Nephron (organoid): ENCODE data around the gene NFS1.

Experiments
- H3K27ac Mint-ChIP-seq, 3 experiments: 2 replicates each; pipeline ENCODE4 v1.8.0; 2020; ENCODE audit warnings: mixed read lengths in 3 of 3, mild to moderate bottlenecking in 2 of 3, moderate library complexity in 1 of 3
- H3K27me3 Mint-ChIP-seq: 2 replicates; pipeline ENCODE4 v1.8.0; 2021; ENCODE audit warnings: low read depth, mild to moderate bottlenecking, moderate library complexity, mixed read lengths
- H3K36me3 Mint-ChIP-seq: 2 replicates; pipeline ENCODE4 v1.8.0; 2020; ENCODE audit warnings: low read depth, mixed read lengths
- H3K4me1 Mint-ChIP-seq: 2 replicates; pipeline ENCODE4 v1.8.0; 2020; ENCODE audit warnings: mixed read lengths
- H3K4me3 Mint-ChIP-seq, 3 experiments: 2 replicates each; pipeline ENCODE4 v1.8.0; 2020; ENCODE audit warnings: mild to moderate bottlenecking in 3 of 3, mixed read lengths in 3 of 3, moderate library complexity in 2 of 3
- H3K9me3 Mint-ChIP-seq: 2 replicates; pipeline ENCODE4 v1.8.0; 2020; ENCODE audit warnings: mixed read lengths
- TF ChIP-seq, protein P1 (sequence below), 3 experiments: fragments of 200-600 bp; sonication (generic); IDR thresholded peaks; one replicate each; pipeline ENCODE4 v1.5.0; 2021; ENCODE audit warnings: antibody characterized with exemption in 3 of 3; ENCODE audit not compliant: unreplicated experiment in 3 of 3

Gene NFS1

DNA sequence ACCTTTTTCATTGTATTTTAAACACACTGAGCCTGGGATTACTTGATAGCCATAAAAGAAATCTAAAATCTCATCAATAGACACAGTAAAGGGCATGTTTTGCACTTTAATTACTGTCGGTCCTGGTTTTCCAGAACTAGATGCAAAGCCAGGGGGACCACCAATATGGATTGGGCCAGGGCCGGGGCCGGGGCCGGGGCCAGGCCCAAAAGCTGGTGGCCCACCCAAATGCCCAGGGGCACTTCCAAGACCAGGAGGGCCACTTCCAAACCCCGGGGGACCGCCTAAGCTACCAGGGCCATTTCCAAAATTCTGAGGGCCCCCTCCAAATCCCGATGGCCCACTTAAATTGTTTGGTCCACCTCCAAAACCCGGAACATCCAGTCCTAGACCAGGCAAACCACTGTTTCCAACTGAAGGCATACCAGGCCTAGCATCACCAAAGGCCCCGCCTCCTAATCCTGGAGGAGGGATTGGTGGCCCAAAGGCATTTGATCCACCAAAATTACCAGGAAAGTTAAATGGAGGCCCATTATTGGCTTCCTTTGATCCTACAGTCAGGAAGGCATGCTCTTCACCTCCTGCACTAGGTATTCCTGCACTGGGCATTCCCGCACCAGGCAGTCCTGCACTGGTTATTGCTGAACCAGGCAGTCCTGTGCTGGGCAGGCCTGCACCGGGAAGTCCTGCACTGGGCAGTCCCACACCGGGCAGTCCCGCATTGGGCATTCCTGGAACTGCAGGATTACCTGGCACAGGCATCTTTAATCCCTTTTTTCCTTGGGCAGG, 46.3 kb downstream of the NFS1 start:
- H3K4me3 Mint-ChIP-seq, result no peak overlapping the region

DNA sequence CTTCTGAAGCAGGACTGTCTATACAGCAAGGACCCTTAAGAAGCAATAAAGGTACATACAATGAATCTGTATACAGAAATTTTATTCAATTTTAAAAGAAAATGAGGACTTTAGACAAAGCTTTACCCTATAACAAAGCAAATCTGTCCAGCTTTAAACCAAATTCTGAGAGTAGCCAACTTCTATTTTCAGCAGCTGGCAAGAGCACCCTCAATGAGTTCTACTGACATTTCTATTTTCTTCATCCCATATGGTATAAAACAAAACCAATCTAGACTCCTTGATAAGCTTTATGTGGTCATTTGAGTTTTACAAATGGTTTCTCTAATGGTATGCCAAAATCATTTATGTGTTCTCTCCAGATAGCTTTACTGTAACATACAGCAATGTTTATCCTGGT, 47.2 kb downstream of the NFS1 start:
- Mint-ChIP-seq H3K27me3 (no peaks in the 10 kb centered on the region), H3K27ac (no peak overlapping the region), H3K4me1 (peaks cover 5% of the 10 kb centered on the region), H3K4me3 (no peak overlapping the region), H3K36me3 (peaks cover 37% of the 10 kb centered on the region), H3K9me3 (no peaks in the 10 kb centered on the region)
- TF ChIP-seq, protein P1, sequence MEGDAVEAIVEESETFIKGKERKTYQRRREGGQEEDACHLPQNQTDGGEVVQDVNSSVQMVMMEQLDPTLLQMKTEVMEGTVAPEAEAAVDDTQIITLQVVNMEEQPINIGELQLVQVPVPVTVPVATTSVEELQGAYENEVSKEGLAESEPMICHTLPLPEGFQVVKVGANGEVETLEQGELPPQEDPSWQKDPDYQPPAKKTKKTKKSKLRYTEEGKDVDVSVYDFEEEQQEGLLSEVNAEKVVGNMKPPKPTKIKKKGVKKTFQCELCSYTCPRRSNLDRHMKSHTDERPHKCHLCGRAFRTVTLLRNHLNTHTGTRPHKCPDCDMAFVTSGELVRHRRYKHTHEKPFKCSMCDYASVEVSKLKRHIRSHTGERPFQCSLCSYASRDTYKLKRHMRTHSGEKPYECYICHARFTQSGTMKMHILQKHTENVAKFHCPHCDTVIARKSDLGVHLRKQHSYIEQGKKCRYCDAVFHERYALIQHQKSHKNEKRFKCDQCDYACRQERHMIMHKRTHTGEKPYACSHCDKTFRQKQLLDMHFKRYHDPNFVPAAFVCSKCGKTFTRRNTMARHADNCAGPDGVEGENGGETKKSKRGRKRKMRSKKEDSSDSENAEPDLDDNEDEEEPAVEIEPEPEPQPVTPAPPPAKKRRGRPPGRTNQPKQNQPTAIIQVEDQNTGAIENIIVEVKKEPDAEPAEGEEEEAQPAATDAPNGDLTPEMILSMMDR (IDR thresholded peaks at IDR 0.05; ENCODE audit: unreplicated experiment in 3 of 3), result no peak

More for the DNA sequence above, 46.3 kb downstream of the NFS1 start:
- Mint-ChIP-seq H3K27me3 (no peaks in the 10 kb centered on the region), H3K27ac (no peak overlapping the region), H3K9me3 (no peaks in the 10 kb centered on the region), H3K4me1 (peaks cover 11% of the 10 kb centered on the region), H3K36me3 (peaks cover 38% of the 10 kb centered on the region)
- TF ChIP-seq, protein P1 (IDR thresholded peaks at IDR 0.05; ENCODE audit: unreplicated experiment in 3 of 3), result no peak

DNA sequence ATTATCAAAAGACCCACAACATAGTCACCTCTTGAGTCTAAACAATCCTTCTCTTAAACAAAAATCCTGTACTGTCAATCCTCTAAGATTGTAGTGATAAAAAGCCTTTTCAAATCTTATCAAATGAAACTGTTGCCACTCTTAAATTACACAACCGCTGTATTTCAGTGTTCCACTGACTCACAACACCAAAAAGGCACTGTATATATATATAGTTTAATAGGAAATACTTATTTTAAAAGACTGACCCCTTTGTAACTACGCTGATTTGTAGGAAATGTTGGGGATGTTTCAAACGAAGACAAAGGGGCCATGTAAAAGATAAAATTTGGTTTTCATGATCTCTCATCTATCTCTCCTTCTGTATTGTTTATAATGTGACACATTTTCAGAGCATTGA, 48.5 kb downstream of the NFS1 start:
- Mint-ChIP-seq H3K9me3 (no peaks in the 10 kb centered on the region), H3K27me3 (no peaks in the 10 kb centered on the region), H3K36me3 (peaks cover 37% of the 10 kb centered on the region), H3K4me3 (no peak overlapping the region), H3K27ac (no peak overlapping the region), H3K4me1 (peaks cover 5% of the 10 kb centered on the region)
- TF ChIP-seq, protein P1 (IDR thresholded peaks at IDR 0.05; ENCODE audit: unreplicated experiment in 3 of 3), result no peak

DNA sequence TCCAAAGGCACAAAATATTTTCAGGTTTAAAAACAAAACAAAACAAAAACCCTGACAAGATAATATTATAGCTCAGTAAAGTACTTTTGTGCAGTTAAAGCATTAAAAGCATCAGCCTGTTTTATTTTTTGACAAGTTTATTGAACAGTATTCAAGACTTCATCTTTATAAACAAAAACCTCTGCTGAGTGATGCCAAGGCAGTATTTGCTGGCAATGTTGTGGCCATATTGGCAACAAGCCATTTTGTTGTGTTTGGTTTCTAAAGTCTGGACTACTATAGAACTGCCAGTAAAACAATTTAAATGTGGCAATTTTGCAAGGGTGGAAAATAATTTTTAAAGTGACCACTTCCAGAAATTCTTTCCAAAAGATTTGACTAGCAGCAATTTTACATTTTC, 50.3 kb downstream of the NFS1 start:
- peaks cover 37% of the 10 kb centered on the region for H3K36me3 Mint-ChIP-seq
- TF ChIP-seq, protein P1 (IDR thresholded peaks at IDR 0.05; ENCODE audit: unreplicated experiment in 3 of 3), result no peak
- H3K27ac Mint-ChIP-seq, result no peak overlapping the region
- H3K27me3 Mint-ChIP-seq, result no peaks in the 10 kb centered on the region
- no peaks in the 10 kb centered on the region for H3K9me3 Mint-ChIP-seq
- H3K4me3 Mint-ChIP-seq, result no peak overlapping the region
- H3K4me1 Mint-ChIP-seq, result peaks cover 5% of the 10 kb centered on the region

DNA sequence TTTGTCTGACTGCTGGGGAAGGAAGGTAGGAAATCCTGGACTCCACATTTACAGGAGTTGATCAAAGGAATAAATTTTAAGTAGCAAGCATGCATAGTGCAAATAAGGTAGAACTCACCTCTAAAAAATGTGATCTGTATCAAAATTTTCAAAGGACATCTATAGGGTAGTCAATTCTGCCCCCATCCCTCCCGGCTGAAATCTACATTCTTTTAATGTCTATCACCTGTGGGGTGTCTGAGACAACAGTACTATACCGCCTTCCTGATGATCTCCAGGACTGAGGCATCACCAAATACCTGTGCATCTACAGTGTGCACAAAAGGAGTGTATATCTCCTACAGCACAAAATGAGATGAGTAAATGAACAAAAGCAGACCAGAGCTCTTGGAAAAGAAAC, 54.3 kb downstream of the NFS1 start:
- Mint-ChIP-seq H3K4me1 (peaks cover 23% of the 10 kb centered on the region), H3K27me3 (no peaks in the 10 kb centered on the region), H3K36me3 (peaks cover 22% of the 10 kb centered on the region), H3K4me3 (no peak overlapping the region), H3K27ac (no peak overlapping the region), H3K9me3 (no peaks in the 10 kb centered on the region)
- TF ChIP-seq, protein P1 (IDR thresholded peaks at IDR 0.05; ENCODE audit: unreplicated experiment in 3 of 3), result no peak

DNA sequence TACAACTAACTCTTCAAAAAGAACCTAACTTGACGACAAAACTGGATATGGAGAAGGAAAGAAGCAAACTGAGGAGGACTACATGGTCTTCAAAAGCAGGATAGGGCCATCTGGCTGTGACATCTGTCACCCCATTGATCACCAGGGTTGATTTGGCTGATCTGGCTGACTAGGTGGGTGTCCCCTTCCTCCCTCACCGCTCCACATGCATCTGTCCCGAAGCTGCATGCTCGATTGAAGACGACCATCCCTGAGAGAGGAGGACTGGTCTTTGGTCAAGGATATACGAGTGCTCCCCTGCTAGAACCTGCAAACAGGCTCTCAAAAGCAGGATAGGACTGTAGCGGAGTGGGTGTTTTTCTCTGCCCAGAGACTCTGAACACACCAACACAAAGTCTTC, 56.1 kb downstream of the NFS1 start:
- peaks cover 25% of the 10 kb centered on the region for H3K4me1 Mint-ChIP-seq
- H3K9me3 Mint-ChIP-seq, result no peaks in the 10 kb centered on the region
- H3K27me3 Mint-ChIP-seq, result no peaks in the 10 kb centered on the region
- peaks cover 6% of the 10 kb centered on the region for H3K36me3 Mint-ChIP-seq
- H3K27ac Mint-ChIP-seq, result no peak overlapping the region
- TF ChIP-seq, protein P1 (IDR thresholded peaks at IDR 0.05; ENCODE audit: unreplicated experiment in 3 of 3), result no peak
- H3K4me3 Mint-ChIP-seq, result no peak overlapping the region
